IMR-90 (cell line): Measurements from ENCODE around the gene ADRA2C. TPM values are rescaled to one million over a fixed set of nuclear protein-coding genes. Genes with fewer than 3 reads are reported as not detected.

Experiments used
- ATAC-seq: fragments of 200-7000 bp; cut with Tn5 transposase; 2 replicates; pipeline ENCODE4 v1.9.1; 2020; ENCODE audit warnings: low read depth, mild to moderate bottlenecking, moderate library complexity
- BruUV-seq: library from RNA; stranded (reverse); fragments of 400-500 nt; replicated peaks from 2 replicates; lab custom pipeline; 2021; lab: Mats Ljungman, UMichigan
- CTCF ChIA-PET: fragments of 300-600 bp; formaldehyde crosslinking; extraction: SDS; loops from one replicate; lab custom pipeline; 2021; ENCODE audit warnings: antibody characterized with exemption; lab: Yijun Ruan, JAX
- POLR2A ChIA-PET: fragments of 300-600 bp; sonication (Branson Sonifier 250); formaldehyde crosslinking; loops from one replicate; lab custom pipeline; 2022; ENCODE audit warnings: antibody characterized with exemption; ENCODE audit not compliant: unreplicated experiment; lab: Charles Lee
- DNase-seq: peaks from one replicate; pipeline ENCODE4 v3.0.0; 2013
- H2AFZ ChIP-seq: replicated peaks from 2 replicates; pipeline ENCODE3; 2013; ENCODE audit warnings: low read length, mild to moderate bottlenecking; ENCODE audit not compliant: poor library complexity
- H2AK5ac ChIP-seq: 2 replicates; pipeline ENCODE4 v1.6.1; 2013; ENCODE audit warnings: low read depth, low read length, inconsistent platforms
- H2AK9ac ChIP-seq: replicated peaks from 2 replicates; pipeline ENCODE3; 2013; ENCODE audit warnings: mild to moderate bottlenecking, low read depth, low read length, moderate library complexity; ENCODE audit not compliant: poor library complexity
- H2BK120ac ChIP-seq: 2 replicates; pipeline ENCODE4 v1.6.1; 2013; ENCODE audit warnings: low read depth, low read length, inconsistent platforms
- H2BK15ac ChIP-seq: 3 replicates; pipeline ENCODE4 v1.6.1; 2013; ENCODE audit warnings: low read depth, low read length, inconsistent platforms
- H2BK20ac ChIP-seq: 2 replicates; pipeline ENCODE4 v1.6.1; 2013; ENCODE audit warnings: low read depth, mild to moderate bottlenecking, inconsistent platforms, low read length, moderate library complexity
- H2BK5ac ChIP-seq: 2 replicates; pipeline ENCODE4 v1.6.1; 2013; ENCODE audit warnings: mild to moderate bottlenecking, low read depth, low read length, inconsistent platforms; ENCODE audit not compliant: poor library complexity, severe bottlenecking
- H3K14ac ChIP-seq: replicated peaks from 2 replicates; pipeline ENCODE4 v1.6.1; 2013; ENCODE audit warnings: low read depth, low read length, inconsistent platforms
- H3K18ac ChIP-seq: 2 replicates; pipeline ENCODE4 v1.6.1; 2013; ENCODE audit warnings: low read depth, low read length, control low read depth
- H3K23ac ChIP-seq: 2 replicates; pipeline ENCODE4 v1.6.1; 2013; ENCODE audit warnings: low read depth, low read length, inconsistent platforms
- H3K27ac ChIP-seq: 2 replicates; pipeline ENCODE4 v1.5.1; 2013; ENCODE audit warnings: mild to moderate bottlenecking, control low read depth, low read length; ENCODE audit not compliant: insufficient read depth
- H3K27me3 ChIP-seq: 2 replicates; pipeline ENCODE4 v1.6.1; 2013; ENCODE audit warnings: low read length; ENCODE audit not compliant: control insufficient read depth, insufficient read depth
- H3K36me3 ChIP-seq: 2 replicates; pipeline ENCODE4 v1.6.1; 2013; ENCODE audit warnings: low read length, mixed read lengths; ENCODE audit not compliant: control insufficient read depth, insufficient read depth
- H3K4ac ChIP-seq: 2 replicates; pipeline ENCODE4 v1.6.1; 2013; ENCODE audit warnings: low read depth, low read length, inconsistent platforms
- H3K4me1 ChIP-seq: 2 replicates; pipeline ENCODE4 v1.6.1; 2013; ENCODE audit warnings: low read length, mixed read lengths; ENCODE audit not compliant: control insufficient read depth, insufficient read depth
- H3K4me2 ChIP-seq: 2 replicates; pipeline ENCODE4 v1.6.1; 2013; ENCODE audit warnings: low read depth, mild to moderate bottlenecking, control low read depth, low read length, moderate library complexity
- H3K4me3 ChIP-seq: 2 replicates; pipeline ENCODE4 v1.5.1; 2013; ENCODE audit warnings: low read depth, mild to moderate bottlenecking, control low read depth, low read length, moderate library complexity; ENCODE audit not compliant: insufficient read depth
- H3K56ac ChIP-seq: 2 replicates; pipeline ENCODE4 v1.6.1; 2013; ENCODE audit warnings: low read length, inconsistent platforms; ENCODE audit not compliant: insufficient read depth; ENCODE audit errors: extremely low read depth
- H3K79me1 ChIP-seq, 2 experiments: 2 replicates each; pipeline ENCODE4 v1.6.1; 2013; ENCODE audit warnings: low read length in 2 of 2, inconsistent platforms in 1 of 2, low read depth in 1 of 2
- H3K9ac ChIP-seq: 2 replicates; pipeline ENCODE4 v1.6.1; 2013; ENCODE audit warnings: low read depth, low read length, control low read depth
- H3K9me1 ChIP-seq: 2 replicates; pipeline ENCODE4 v1.6.1; 2013; ENCODE audit warnings: low read length, inconsistent platforms; ENCODE audit not compliant: insufficient read depth
- H3K9me3 ChIP-seq: 2 replicates; pipeline ENCODE4 v1.6.1; 2013; ENCODE audit warnings: low read length; ENCODE audit not compliant: control insufficient read depth, insufficient read depth
- H4K20me1 ChIP-seq: 2 replicates; pipeline ENCODE4 v1.6.1; 2013; ENCODE audit warnings: low read length, inconsistent platforms; ENCODE audit not compliant: insufficient read depth
- H4K5ac ChIP-seq: 2 replicates; pipeline ENCODE4 v1.6.1; 2013; ENCODE audit warnings: mild to moderate bottlenecking, low read depth, low read length, control low read depth
- H4K8ac ChIP-seq, 2 experiments: 2 replicates each; pipeline ENCODE4 v1.6.1; 2013; ENCODE audit warnings: low read depth in 2 of 2, low read length in 2 of 2, control low read depth in 1 of 2, inconsistent platforms in 1 of 2
- H4K91ac ChIP-seq: 2 replicates; pipeline ENCODE4 v1.6.1; 2013; ENCODE audit warnings: low read depth, low read length, inconsistent platforms; ENCODE audit not compliant: insufficient read depth
- BHLHE40 ChIP-seq: fragments of 150-350 bp; IDR thresholded peaks from 2 replicates; pipeline ENCODE4 v1.6.1; 2016; ENCODE audit warnings: mild to moderate bottlenecking, low read depth, low read length
- CEBPB ChIP-seq: IDR thresholded peaks from 2 replicates; pipeline ENCODE4 v1.6.1; 2012; ENCODE audit warnings: low read depth, low read length, improper control_type of control experiment
- CHD1 ChIP-seq: IDR thresholded peaks from 2 replicates; pipeline ENCODE4 v1.6.1; 2012; ENCODE audit warnings: low read depth, low read length, improper control_type of control experiment
- MAFK ChIP-seq: IDR thresholded peaks from 2 replicates; pipeline ENCODE4 v1.6.1; 2012; ENCODE audit warnings: low read depth, low read length, improper control_type of control experiment
- MAZ ChIP-seq: IDR thresholded peaks from 2 replicates; pipeline ENCODE4 v1.6.1; 2012; ENCODE audit warnings: low read depth, mild to moderate bottlenecking, low read length, improper control_type of control experiment, moderate library complexity, borderline replicate concordance
- MXI1 ChIP-seq: IDR thresholded peaks from 2 replicates; pipeline ENCODE4 v1.6.1; 2012; ENCODE audit warnings: low read depth, mild to moderate bottlenecking, low read length, moderate library complexity, borderline replicate concordance
- NFE2L2 ChIP-seq: fragments of 150-350 bp; IDR thresholded peaks from 2 replicates; pipeline ENCODE4 v1.6.1; 2016; ENCODE audit warnings: low read depth, mild to moderate bottlenecking, low read length
- POLR2A ChIP-seq: IDR thresholded peaks from 2 replicates; pipeline ENCODE4 v1.6.1; 2012; ENCODE audit warnings: mild to moderate bottlenecking, low read depth, low read length
- RAD21 ChIP-seq: IDR thresholded peaks from 2 replicates; pipeline ENCODE4 v1.6.1; 2012; ENCODE audit warnings: low read length, improper control_type of control experiment
- RCOR1 ChIP-seq: IDR thresholded peaks from 2 replicates; pipeline ENCODE4 v1.6.1; 2012; ENCODE audit warnings: mild to moderate bottlenecking, low read length, improper control_type of control experiment; ENCODE audit not compliant: insufficient replicate concordance
- RFX5 ChIP-seq: IDR thresholded peaks from 2 replicates; pipeline ENCODE4 v1.8.0; 2012; ENCODE audit warnings: low read depth, mild to moderate bottlenecking, low read length, moderate library complexity
- SMC3 ChIP-seq: fragments of 150-350 bp; IDR thresholded peaks from 2 replicates; pipeline ENCODE4 v1.6.1; 2016; ENCODE audit warnings: low read depth, mild to moderate bottlenecking, antibody characterized with exemption, low read length, moderate library complexity
- WGBS, 2 experiments: methylation state at CpG; one replicate each; pipeline versions ENCODE4 v1.1.5 to v1.1.7; 2013; ENCODE audit warnings: missing lambda C conversion rate in 2 of 2; ENCODE audit not compliant: insufficient read length in 1 of 2; ENCODE audit errors: extremely low coverage in 2 of 2; 5-methylcytosine and 5-hydroxymethylcytosine counted together
- dilution Hi-C: fragments of 300-500 bp; cut with HindIII; formaldehyde crosslinking; loops from one replicate; pipeline ENCODE4 v1.14.3; 2018; ENCODE audit warnings: low sequenced_read_pairs; ENCODE audit not compliant: unreplicated experiment
- in situ Hi-C: fragments of 300-500 bp; cut with MboI; formaldehyde crosslinking; loops from 3 replicates; pipeline ENCODE4 v1.14.3; 2019; ENCODE audit warnings: low sequenced_read_pairs, inconsistent platforms, mixed read lengths
- intact Hi-C: fragments of 100-400 bp; cut with micrococcal nuclease; formaldehyde crosslinking; loops from 2 replicates; pipeline ENCODE4 v1.10.0; 2022
- polyA plus RNA-seq, 3 experiments: library from polyadenylated mRNA; depleted of rRNA; stranded (reverse); fragments of >200 nt; gene quantifications; 2 replicates each; pipeline ENCODE4 v1.2.3, GENCODE V29; 2012; ENCODE audit warnings: low replicate concordance in 1 of 3
- total RNA-seq: library from RNA; depleted of rRNA; stranded (reverse); fragments of >200 nt; gene quantifications from 2 replicates; pipeline ENCODE4 v1.2.3, GENCODE V29; 2012
- TF ChIP-seq, protein P1 (sequence below): fragments of 150-350 bp; IDR thresholded peaks from 2 replicates; pipeline ENCODE4 v1.6.1; 2016; ENCODE audit warnings: low read depth, mild to moderate bottlenecking, low read length, moderate library complexity, borderline replicate concordance
- TF ChIP-seq, protein P2 (sequence below): fragments of 150-350 bp; IDR thresholded peaks from 2 replicates; pipeline ENCODE4 v1.6.1; 2017; ENCODE audit warnings: mild to moderate bottlenecking, antibody characterized with exemption, low read length, low read depth
- TF ChIP-seq, protein P3 (sequence below): conservative IDR thresholded peaks from 2 replicates; pipeline ENCODE4 v1.5.1; 2012; ENCODE audit warnings: mild to moderate bottlenecking, low read depth, low read length, improper control_type of control experiment

ADRA2C gene
- total and polyA plus RNA-seq, 2 of the 4 experiments (the other 2 are of a cell fraction), result under 0.01 to 0.14 TPM

DNA sequence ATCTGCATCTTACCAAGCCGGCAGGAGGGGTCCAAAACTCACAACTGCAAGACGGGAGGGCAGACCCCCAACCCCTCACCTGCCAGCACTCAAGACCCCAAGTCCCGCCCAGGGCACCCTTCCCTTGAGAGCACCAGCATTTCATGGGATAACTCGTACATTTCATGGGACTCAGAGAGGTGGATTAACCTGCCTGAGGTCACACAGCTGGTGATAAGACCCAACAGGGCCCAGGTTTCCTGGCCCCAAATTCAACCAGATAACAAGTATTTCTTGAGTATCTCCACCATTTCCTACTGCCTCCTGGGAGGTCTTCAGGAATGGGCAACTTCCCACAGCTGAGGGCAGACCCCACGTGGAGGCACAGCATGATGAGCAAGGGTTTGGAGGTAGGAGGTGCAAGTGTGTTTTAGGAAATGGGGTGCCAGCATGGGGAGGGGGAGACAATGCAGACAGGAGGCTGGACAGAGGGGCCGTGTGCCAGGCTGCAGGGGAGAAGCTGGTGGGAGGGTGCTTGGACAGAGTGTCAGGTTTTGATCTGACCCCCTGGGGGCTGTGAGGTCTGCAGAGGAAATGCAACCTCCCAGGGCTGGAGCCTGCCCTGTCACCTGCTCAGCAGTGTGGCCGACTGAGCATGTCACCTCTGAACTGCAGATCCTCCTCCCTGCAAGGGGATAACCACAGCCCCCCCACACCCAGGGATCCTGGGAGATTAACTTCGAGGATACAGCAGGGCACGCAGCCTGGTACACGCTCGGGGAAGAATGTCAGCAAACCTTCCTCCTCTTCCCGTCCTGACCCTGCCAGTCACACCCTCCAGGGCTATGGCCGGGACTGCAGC lies 4.4 kb downstream of the ADRA2C start:
- Histone ChIP-seq H2AK5ac (no peak overlapping the region), H4K91ac (no peak overlapping the region), H3K4me3 (no peak overlapping the region), H3K14ac (no peak overlapping the region), H3K27ac (no peak overlapping the region), H3K18ac (no peak overlapping the region), H3K79me1 (no peaks in the 10 kb centered on the region), H3K4me2 (no peak overlapping the region), H3K56ac (no peak overlapping the region), H3K4ac (no peak overlapping the region), H2AFZ (no peak overlapping the region), H2BK120ac (no peak overlapping the region), H3K9me1 (no peaks in the 10 kb centered on the region), H4K5ac (no peak overlapping the region), H2BK5ac (no peak overlapping the region), H4K20me1 (no peaks in the 10 kb centered on the region), H2BK15ac (no peak overlapping the region), H3K4me1 (no peaks in the 10 kb centered on the region; the same call in 1 of the 2 replicates), H2AK9ac (peak overlapping the region; percentile 16), H2BK20ac (no peak overlapping the region), H3K23ac (no peak overlapping the region), H3K9ac (no peak overlapping the region), H3K27me3 (peaks cover 76% of the 10 kb centered on the region), H4K8ac (no peak overlapping the region), H3K36me3 (no peaks in the 10 kb centered on the region), H3K9me3 (no peaks in the 10 kb centered on the region)
- 25% methylated on average over 4 of the region's 13 CpGs; no CpG with 5 or more reads in 1 of the 2 experiments for WGBS, 2 experiments
- BruUV-seq, result no TSS peak
- ATAC-seq, result no peak
- POLR2A ChIA-PET, result no interaction called here
- in situ Hi-C loops (loop anchor here (10.0 kb wide), 1 partner anchor 174 kb away; no protein-coding TSS in a partner anchor), intact Hi-C loops (no loop called here), dilution Hi-C loops (no loop called here)
- CTCF ChIA-PET, result no interaction called here
- no peak for DNase-seq
- no peak for TF ChIP-seq POLR2A
- TF ChIP-seq MXI1, result no peak
- TF ChIP-seq, protein P1, sequence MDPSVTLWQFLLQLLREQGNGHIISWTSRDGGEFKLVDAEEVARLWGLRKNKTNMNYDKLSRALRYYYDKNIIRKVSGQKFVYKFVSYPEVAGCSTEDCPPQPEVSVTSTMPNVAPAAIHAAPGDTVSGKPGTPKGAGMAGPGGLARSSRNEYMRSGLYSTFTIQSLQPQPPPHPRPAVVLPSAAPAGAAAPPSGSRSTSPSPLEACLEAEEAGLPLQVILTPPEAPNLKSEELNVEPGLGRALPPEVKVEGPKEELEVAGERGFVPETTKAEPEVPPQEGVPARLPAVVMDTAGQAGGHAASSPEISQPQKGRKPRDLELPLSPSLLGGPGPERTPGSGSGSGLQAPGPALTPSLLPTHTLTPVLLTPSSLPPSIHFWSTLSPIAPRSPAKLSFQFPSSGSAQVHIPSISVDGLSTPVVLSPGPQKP, result no peak
- TF ChIP-seq RCOR1, result no peak
- no peak for TF ChIP-seq SMC3
- TF ChIP-seq MAFK, result no peak
- TF ChIP-seq, protein P2, sequence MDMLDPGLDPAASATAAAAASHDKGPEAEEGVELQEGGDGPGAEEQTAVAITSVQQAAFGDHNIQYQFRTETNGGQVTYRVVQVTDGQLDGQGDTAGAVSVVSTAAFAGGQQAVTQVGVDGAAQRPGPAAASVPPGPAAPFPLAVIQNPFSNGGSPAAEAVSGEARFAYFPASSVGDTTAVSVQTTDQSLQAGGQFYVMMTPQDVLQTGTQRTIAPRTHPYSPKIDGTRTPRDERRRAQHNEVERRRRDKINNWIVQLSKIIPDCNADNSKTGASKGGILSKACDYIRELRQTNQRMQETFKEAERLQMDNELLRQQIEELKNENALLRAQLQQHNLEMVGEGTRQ, result no peak
- TF ChIP-seq BHLHE40, result no peak
- TF ChIP-seq CHD1, result no peak
- no peak for TF ChIP-seq RAD21
- TF ChIP-seq NFE2L2, result no peak
- TF ChIP-seq MAZ, result no peak
- no peak for TF ChIP-seq RFX5
- TF ChIP-seq, protein P3, sequence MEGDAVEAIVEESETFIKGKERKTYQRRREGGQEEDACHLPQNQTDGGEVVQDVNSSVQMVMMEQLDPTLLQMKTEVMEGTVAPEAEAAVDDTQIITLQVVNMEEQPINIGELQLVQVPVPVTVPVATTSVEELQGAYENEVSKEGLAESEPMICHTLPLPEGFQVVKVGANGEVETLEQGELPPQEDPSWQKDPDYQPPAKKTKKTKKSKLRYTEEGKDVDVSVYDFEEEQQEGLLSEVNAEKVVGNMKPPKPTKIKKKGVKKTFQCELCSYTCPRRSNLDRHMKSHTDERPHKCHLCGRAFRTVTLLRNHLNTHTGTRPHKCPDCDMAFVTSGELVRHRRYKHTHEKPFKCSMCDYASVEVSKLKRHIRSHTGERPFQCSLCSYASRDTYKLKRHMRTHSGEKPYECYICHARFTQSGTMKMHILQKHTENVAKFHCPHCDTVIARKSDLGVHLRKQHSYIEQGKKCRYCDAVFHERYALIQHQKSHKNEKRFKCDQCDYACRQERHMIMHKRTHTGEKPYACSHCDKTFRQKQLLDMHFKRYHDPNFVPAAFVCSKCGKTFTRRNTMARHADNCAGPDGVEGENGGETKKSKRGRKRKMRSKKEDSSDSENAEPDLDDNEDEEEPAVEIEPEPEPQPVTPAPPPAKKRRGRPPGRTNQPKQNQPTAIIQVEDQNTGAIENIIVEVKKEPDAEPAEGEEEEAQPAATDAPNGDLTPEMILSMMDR, result no peak
- TF ChIP-seq CEBPB, result no peak
